Neural cell (in vitro differentiated cells): ENCODE results near the gene ESF1.

Experiments
- RAD21 ChIP-seq: fragments of 450-650 bp; conservative IDR thresholded peaks from 2 replicates; pipeline ENCODE4 v1.6.1; 2014; ENCODE audit warnings: antibody characterized with exemption, mild to moderate bottlenecking, moderate library complexity
- SMC3 ChIP-seq: fragments of 450-650 bp; conservative IDR thresholded peaks from 2 replicates; pipeline ENCODE4 v1.6.1; 2014; ENCODE audit warnings: antibody characterized with exemption, mild to moderate bottlenecking, moderate library complexity; ENCODE audit not compliant: poor library complexity

GRCh38 chr20:13765868-13766416 lies 18.8 kb downstream of the ESF1 start:
- TF ChIP-seq SMC3 (no peak), RAD21 (no peak)
